Measurements from ENCODE around the gene LDLRAD4.

- TF ChIP-seq GATA2 (IDR thresholded peaks at IDR 0.05; ENCODE audit: low read depth, low read length) (no peak), GATA3 (IDR thresholded peaks at IDR 0.05; ENCODE audit: low read depth, low read length) (no peak)
These were observed 380.5 kb downstream of the LDLRAD4 start for GRCh38 chr18:13599031-13599430.
